Liver (tissue), 9 donors: Measurements from ENCODE around the gene NPAS2. TPM values are rescaled to one million over a fixed set of nuclear protein-coding genes. Genes with fewer than 3 reads are reported as not detected.

ENCODE experiments used
- DNase-seq: peaks from one replicate; pipeline ENCODE4 v3.0.0-alpha.2; 2017; ENCODE audit warnings: low spot score
- H3K27ac ChIP-seq, 2 donors: one replicate each; pipeline ENCODE4 v1.7.0; 2013; ENCODE audit warnings: inconsistent platforms in 2 of 2, low read length in 2 of 2, control low read depth in 1 of 2, low read depth in 1 of 2, mild to moderate bottlenecking in 1 of 2
- H3K27me3 ChIP-seq, 4 donors: one replicate each; pipeline versions ENCODE4 v1.6.1 to v1.7.0; 2013; ENCODE audit warnings: low read length in 3 of 4, inconsistent platforms in 1 of 4, mild to moderate bottlenecking in 1 of 4, moderate library complexity in 1 of 4; ENCODE audit not compliant: control insufficient read depth in 4 of 4, insufficient read depth in 4 of 4
- H3K36me3 ChIP-seq, 4 donors: one replicate each; pipeline versions ENCODE4 v1.6.1 to v1.7.0; 2013; ENCODE audit warnings: low read length in 3 of 4, mild to moderate bottlenecking in 3 of 4, low read depth in 1 of 4, moderate library complexity in 1 of 4; ENCODE audit not compliant: control insufficient read depth in 4 of 4, insufficient read depth in 3 of 4
- H3K4me1 ChIP-seq, 4 donors: one replicate each; pipeline versions ENCODE4 v1.6.1 to v1.7.0; 2013; ENCODE audit warnings: low read length in 3 of 4, mild to moderate bottlenecking in 3 of 4, moderate library complexity in 1 of 4; ENCODE audit not compliant: control insufficient read depth in 4 of 4, insufficient read depth in 4 of 4
- H3K4me3 ChIP-seq, 3 donors: one replicate each; pipeline versions ENCODE4 v1.6.1 to v1.7.0; 2013; ENCODE audit warnings: low read length in 3 of 3, control low read depth in 1 of 3, low read depth in 1 of 3, mild to moderate bottlenecking in 1 of 3
- H3K9ac ChIP-seq, 2 donors: one replicate each; pipeline ENCODE4 v1.7.0; 2013; ENCODE audit warnings: low read length in 2 of 2, mild to moderate bottlenecking in 2 of 2, moderate library complexity in 2 of 2, control low read depth in 1 of 2, low read depth in 1 of 2
- H3K9me3 ChIP-seq, 4 donors: one replicate each; pipeline versions ENCODE4 v1.6.1 to v1.7.0; 2013; ENCODE audit warnings: low read length in 3 of 4; ENCODE audit not compliant: control insufficient read depth in 4 of 4
- ATF3 ChIP-seq: IDR thresholded peaks from 2 replicates; pipeline ENCODE4 v1.6.1; 2016; ENCODE audit warnings: antibody characterized with exemption
- CTCF ChIP-seq: fragments of 150-350 bp; IDR thresholded peaks from 2 replicates; pipeline ENCODE4 v1.5.1; 2017; ENCODE audit warnings: improper control_type of control experiment, low read depth, low read length; ENCODE audit not compliant: missing input control
- EGR1 ChIP-seq, 2 donors: IDR thresholded peaks; 2 replicates each; pipeline ENCODE4 v1.6.1; 2016 to 2018; ENCODE audit warnings: antibody characterized with exemption in 2 of 2, low read depth in 2 of 2
- FOXA1 ChIP-seq: IDR thresholded peaks from 2 replicates; pipeline ENCODE4 v1.6.1; 2016; ENCODE audit warnings: antibody characterized with exemption
- FOXA2 ChIP-seq: IDR thresholded peaks from 2 replicates; pipeline ENCODE4 v1.6.1; 2016; ENCODE audit warnings: antibody characterized with exemption
- GABPA ChIP-seq, 2 donors: IDR thresholded peaks in 1 of 2; conservative IDR thresholded peaks in 1 of 2; 2 replicates each; pipeline ENCODE4 v1.6.1; 2016; ENCODE audit warnings: antibody characterized with exemption in 2 of 2, mild to moderate bottlenecking in 1 of 2, moderate library complexity in 1 of 2
- HNF4A ChIP-seq, 2 donors: conservative IDR thresholded peaks; 2 replicates each; pipeline ENCODE4 v1.6.1; 2016; ENCODE audit warnings: antibody characterized with exemption in 2 of 2, mild to moderate bottlenecking in 2 of 2
- HNF4G ChIP-seq: IDR thresholded peaks from 2 replicates; pipeline ENCODE4 v1.6.1; 2016; ENCODE audit warnings: antibody characterized with exemption
- JUND ChIP-seq, 2 donors: IDR thresholded peaks; 2 replicates each; pipeline ENCODE4 v1.6.1; 2016; ENCODE audit warnings: antibody characterized with exemption in 2 of 2
- NR2F2 ChIP-seq: IDR thresholded peaks from 2 replicates; pipeline ENCODE4 v1.6.1; 2016; ENCODE audit warnings: antibody characterized with exemption
- RAD21 ChIP-seq, 2 donors: IDR thresholded peaks; 2 replicates each; pipeline ENCODE4 v1.6.1; 2016; ENCODE audit warnings: antibody characterized with exemption in 2 of 2, mild to moderate bottlenecking in 2 of 2
- REST ChIP-seq: IDR thresholded peaks from 2 replicates; pipeline ENCODE4 v1.6.1; 2016; ENCODE audit warnings: antibody characterized with exemption, mild to moderate bottlenecking
- RXRA ChIP-seq, 2 donors: IDR thresholded peaks; 2 replicates each; pipeline ENCODE4 v1.6.1; 2017 to 2018; ENCODE audit warnings: antibody characterized with exemption in 2 of 2, mild to moderate bottlenecking in 1 of 2
- SP1 ChIP-seq: IDR thresholded peaks from 2 replicates; pipeline ENCODE4 v1.6.1; 2018; ENCODE audit warnings: antibody characterized with exemption, mild to moderate bottlenecking
- TAF1 ChIP-seq: conservative IDR thresholded peaks from 2 replicates; pipeline ENCODE4 v1.6.1; 2016; ENCODE audit warnings: antibody characterized with exemption, mild to moderate bottlenecking
- YY1 ChIP-seq: IDR thresholded peaks from 2 replicates; pipeline ENCODE4 v1.6.1; 2016; ENCODE audit warnings: antibody characterized with exemption, mild to moderate bottlenecking
- ZBTB33 ChIP-seq: IDR thresholded peaks from 2 replicates; pipeline ENCODE4 v1.6.1; 2016; ENCODE audit warnings: antibody characterized with exemption
- WGBS: extraction: QIAGEN DNeasy Blood & Tissue Kit; methylation state at CpG from one replicate; pipeline ENCODE4 v1.1.7; 2013; 5-methylcytosine and 5-hydroxymethylcytosine counted together
- polyA plus RNA-seq, 2 donors: library from polyadenylated mRNA; stranded (reverse) in 1 of 2; unstranded in 1 of 2; fragments of 200-250 nt in 1 of 2; fragments of >200 nt in 1 of 2; fragmentation: Nextera tagmentation in 1 of 2; extraction: Ambion mirVana in 1 of 2; gene quantifications; one replicate each; pipeline versions ENCODE4 v1.2.1 to v1.2.3, GENCODE V29; 2013 to 2015
- total RNA-seq, 2 donors: library from RNA; depleted of rRNA; stranded (reverse); fragments of >200 nt; gene quantifications; one replicate each; pipeline ENCODE4 v1.2.3, GENCODE V29; 2014
- donor health status: healthy.
- donor health status: healthy.
- donor health status: healthy.
- donor health status: healthy.
- donor health status: healthy.

Gene NPAS2
- total and polyA plus RNA-seq, 4 donors = 0.33 to 24.3 (median 6.6) TPM

GRCh38 chr2:100900156-100900795 lies 80.3 kb downstream of the NPAS2 start:
- no peak for TF ChIP-seq RAD21 (IDR thresholded peaks at IDR 0.05)
- TF ChIP-seq YY1 = no peak
- no peak for TF ChIP-seq GABPA (IDR thresholded peaks at IDR 0.05 in 1 of 2, conservative IDR thresholded peaks at IDR 0.05 in 1 of 2)
- TF ChIP-seq JUND (IDR thresholded peaks at IDR 0.05) = no peak
- TF ChIP-seq ATF3 = no peak
- TF ChIP-seq CTCF = no peak
- TF ChIP-seq RXRA (IDR thresholded peaks at IDR 0.05) = no peak
- no peak for TF ChIP-seq TAF1
- no peak for TF ChIP-seq HNF4A (conservative IDR thresholded peaks at IDR 0.05)
- no peak for TF ChIP-seq REST
- no peak for TF ChIP-seq NR2F2
- no peak for TF ChIP-seq FOXA2
- TF ChIP-seq SP1 = no peak
- no peak for TF ChIP-seq FOXA1
- TF ChIP-seq HNF4G = no peak
- no peak for TF ChIP-seq ZBTB33
- TF ChIP-seq EGR1 (IDR thresholded peaks at IDR 0.05; ENCODE audit: low read depth in 2 of 2) = no peak
- Histone ChIP-seq H3K27me3 (no peaks in the 10 kb centered on the region), H3K4me3 (no peak overlapping the region), H3K27ac (no peak overlapping the region), H3K36me3 (no peaks in the 10 kb centered on the region), H3K9me3 (no peaks in the 10 kb centered on the region), H3K9ac (no peak overlapping the region), H3K4me1 (peaks cover 0 to 6% (median 1%) of the 10 kb centered on the region in 4 donors)
- 93% methylated on average over 5 of the region's 5 CpGs for WGBS
- no peak for DNase-seq
